ENCODE results near the gene SLFN12. TPM values are rescaled to one million over a fixed set of nuclear protein-coding genes. Genes with fewer than 3 reads are reported as not detected.

Gene SLFN12
- 12.1 and 35.1 TPM in 2 replicates for total RNA-seq (ENCODE audit: low replicate concordance)

GRCh38 chr17:35432176-35433074 lies at the start of gene SLFN12:
SLFN12 (minus strand) TSS chr17:35432500; CDS start chr17:35423028, 9,472 bp downstream.

GRCh38 chr17:35448214-35448898 lies 16.1 kb upstream of the SLFN12 start, which contains the start of gene SLFN13:
SLFN13 (minus strand) TSS chr17:35448766; CDS start chr17:35445680, 3,086 bp downstream.

GRCh38 chr17:35373534-35373983 lies 58.7 kb downstream of the SLFN12 start, which contains the start of gene SLFN11:
SLFN11 (minus strand) TSS chr17:35373621; CDS start chr17:35363807, 9,814 bp downstream.

Other genes with a start within 250 kb of the SLFN12 start
- not detected in 2 replicates for gene SLC35G3, start 238.1 kb downstream of the SLFN12 start, total RNA-seq (ENCODE audit: low replicate concordance)
- gene SLFN5, start 189.4 kb downstream of the SLFN12 start, total RNA-seq (ENCODE audit: low replicate concordance) = 56.1 and 77.1 TPM in 2 replicates
- 62.4 and 69.4 TPM in 2 replicates for gene SLFN11, start 58.9 kb downstream of the SLFN12 start, total RNA-seq (ENCODE audit: low replicate concordance)
- 1.7 and 3.3 TPM in 2 replicates for gene SLFN13, start 16.3 kb upstream of the SLFN12 start, total RNA-seq (ENCODE audit: low replicate concordance)
- under 0.01 TPM in 1 of 2 replicates, not detected in the other for gene SLFN12L, start 105.2 kb upstream of the SLFN12 start, total RNA-seq (ENCODE audit: low replicate concordance)
- not detected in 2 replicates for gene SLFN14, start 128.3 kb upstream of the SLFN12 start, total RNA-seq (ENCODE audit: low replicate concordance)
- 2.7 and 3.5 TPM in 2 replicates for gene PEX12, start 146.1 kb upstream of the SLFN12 start, total RNA-seq (ENCODE audit: low replicate concordance)
- 38.6 and 57.1 TPM in 2 replicates for gene AP2B1, start 154.8 kb upstream of the SLFN12 start, total RNA-seq (ENCODE audit: low replicate concordance)

All from smooth muscle cell of the coronary artery (primary cell).